Measurements from ENCODE around the gene RARB. TPM values are rescaled to one million over a fixed set of nuclear protein-coding genes. Genes with fewer than 3 reads are reported as not detected.

The RARB gene
- total and polyA plus RNA-seq, 3 donors from 2014 or later = 0.63 to 1.5 (median 0.99) TPM

GRCh38 chr3:25469558-25469957 is 41.5 kb downstream of the RARB start:
- 62 to 63% methylated on average over 2 of the region's 2 CpGs for WGBS, 2 donors
- no peaks in the 10 kb centered on the region for H3K27me3 ChIP-seq
- H3K9me3 ChIP-seq = no peaks in the 10 kb centered on the region
- intact Hi-C loops (cut with DNase I; ENCODE audit: low total_unique reads) = no loop called here
- no peak overlapping the region for H3K4me3 ChIP-seq
- TF ChIP-seq CTCF (IDR thresholded peaks at IDR 0.05) = no peak
- no peak for TF ChIP-seq POLR2A (IDR thresholded peaks at IDR 0.05)
- no peaks in the 10 kb centered on the region for H3K36me3 ChIP-seq (ENCODE audit: low read depth, missing control alignments)
- no peaks in the 10 kb centered on the region for H3K4me1 ChIP-seq
- H3K27ac ChIP-seq = peak overlapping the region in 1 of 2 donors; percentile 65
- DNase-seq = peak; percentile 18

DNA sequence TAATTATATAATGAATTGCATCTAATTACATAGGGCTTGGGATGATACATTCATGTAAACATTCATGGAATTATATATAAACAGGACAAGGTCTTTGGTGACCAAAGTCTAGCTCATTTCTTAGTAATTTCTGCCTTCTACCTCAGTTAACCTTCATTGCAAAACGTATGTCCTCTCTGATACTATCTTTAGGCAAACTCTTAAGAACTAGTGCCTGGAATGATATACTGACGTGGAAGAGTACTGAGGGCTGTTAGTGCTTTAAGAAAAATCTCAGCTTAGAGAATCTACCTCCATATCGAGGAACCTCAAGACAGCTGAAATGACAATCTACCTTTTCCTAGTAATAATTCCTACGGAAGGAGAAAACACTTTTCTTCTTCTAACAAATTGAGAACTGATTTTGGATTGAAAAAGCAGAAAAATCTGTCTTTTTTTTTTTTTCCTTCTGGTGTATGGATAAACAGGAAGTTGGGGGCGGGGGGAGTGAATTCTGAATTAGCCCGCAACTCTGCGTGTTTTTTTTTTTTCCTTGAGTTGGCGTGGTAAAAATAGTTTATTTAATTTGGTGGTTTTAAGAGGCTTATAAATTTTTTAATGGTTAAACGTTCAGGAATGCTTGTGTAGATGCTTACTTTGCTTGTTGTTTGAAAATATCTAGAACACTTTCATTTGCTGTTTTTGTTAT is 43.2 kb downstream of the RARB start:
- no peak for DNase-seq
- H3K4me1 ChIP-seq = no peaks in the 10 kb centered on the region

DNA sequence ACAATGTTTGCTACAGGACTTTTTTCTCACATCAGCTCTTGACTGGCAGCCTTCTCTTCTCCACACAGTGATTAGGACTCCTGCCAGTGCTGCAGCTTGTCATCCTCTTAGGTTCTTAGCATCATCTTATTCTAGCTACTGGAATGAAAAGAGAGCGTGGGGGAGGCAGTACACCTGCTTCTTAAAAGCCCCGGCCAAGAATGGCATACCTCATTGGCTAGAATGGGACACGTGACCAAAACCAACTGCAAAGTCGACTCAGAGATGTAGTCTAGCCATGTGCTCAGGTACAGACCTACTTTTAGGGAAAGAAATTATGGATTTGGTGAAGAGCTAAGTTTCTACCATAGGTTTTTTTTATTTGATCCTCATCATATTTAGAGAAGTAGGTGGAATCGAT is 44.1 kb downstream of the RARB start:
- Histone ChIP-seq H3K27me3 (no peaks in the 10 kb centered on the region), H3K36me3 (ENCODE audit: low read depth, missing control alignments) (no peaks in the 10 kb centered on the region), H3K9me3 (no peaks in the 10 kb centered on the region), H3K4me3 (no peak overlapping the region), H3K27ac (no peak overlapping the region), H3K4me1 (no peaks in the 10 kb centered on the region)
- intact Hi-C loops (cut with DNase I; ENCODE audit: low total_unique reads) = no loop called here
- 68 to 78% methylated on average over 5 of the region's 5 CpGs for WGBS, 2 donors
- TF ChIP-seq CTCF (IDR thresholded peaks at IDR 0.05) (no peak), POLR2A (IDR thresholded peaks at IDR 0.05) (no peak)
- peak; percentile 43 for DNase-seq

More for the DNA sequence above, 43.2 kb downstream of the RARB start:
- H3K36me3 ChIP-seq (ENCODE audit: low read depth, missing control alignments) = no peaks in the 10 kb centered on the region
- no peak overlapping the region for H3K27ac ChIP-seq
- intact Hi-C loops (cut with DNase I; ENCODE audit: low total_unique reads) = no loop called here
- H3K27me3 ChIP-seq = no peaks in the 10 kb centered on the region
- TF ChIP-seq CTCF (IDR thresholded peaks at IDR 0.05) = no peak
- TF ChIP-seq POLR2A (IDR thresholded peaks at IDR 0.05) = no peak
- H3K4me3 ChIP-seq = no peak overlapping the region
- H3K9me3 ChIP-seq = no peaks in the 10 kb centered on the region
- WGBS, 2 donors = 34 to 36% methylated on average over 9 of the region's 9 CpGs

DNA sequence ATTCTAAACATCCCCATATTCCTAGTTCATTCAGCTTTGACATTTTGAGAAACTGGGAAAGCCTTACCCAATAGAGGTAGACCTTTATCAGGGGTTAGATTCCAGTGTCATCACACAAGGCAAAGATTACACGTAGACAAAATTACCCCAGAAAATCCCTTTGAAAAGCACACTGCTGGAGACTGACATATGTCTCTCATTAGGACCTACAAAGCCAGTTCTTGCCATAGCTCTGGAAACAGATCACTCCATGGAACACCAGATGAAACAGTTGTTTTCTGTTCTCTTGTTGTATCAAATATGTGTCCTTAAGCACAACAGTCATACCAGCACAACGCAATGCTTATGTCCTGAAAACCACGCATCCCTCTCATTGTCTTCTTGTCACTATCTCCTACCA is 44.7 kb downstream of the RARB start:
- DNase-seq = no peak
- H3K4me1 ChIP-seq = no peaks in the 10 kb centered on the region
- no peaks in the 10 kb centered on the region for H3K27me3 ChIP-seq
- H3K9me3 ChIP-seq = no peaks in the 10 kb centered on the region
- intact Hi-C loops (cut with DNase I; ENCODE audit: low total_unique reads) = no loop called here
- no peak overlapping the region for H3K4me3 ChIP-seq
- no peak for TF ChIP-seq CTCF (IDR thresholded peaks at IDR 0.05)
- no peak for TF ChIP-seq POLR2A (IDR thresholded peaks at IDR 0.05)
- no peak overlapping the region for H3K27ac ChIP-seq
- no peaks in the 10 kb centered on the region for H3K36me3 ChIP-seq (ENCODE audit: low read depth, missing control alignments)
- 74 to 77% methylated on average over 3 of the region's 3 CpGs for WGBS, 2 donors

DNA sequence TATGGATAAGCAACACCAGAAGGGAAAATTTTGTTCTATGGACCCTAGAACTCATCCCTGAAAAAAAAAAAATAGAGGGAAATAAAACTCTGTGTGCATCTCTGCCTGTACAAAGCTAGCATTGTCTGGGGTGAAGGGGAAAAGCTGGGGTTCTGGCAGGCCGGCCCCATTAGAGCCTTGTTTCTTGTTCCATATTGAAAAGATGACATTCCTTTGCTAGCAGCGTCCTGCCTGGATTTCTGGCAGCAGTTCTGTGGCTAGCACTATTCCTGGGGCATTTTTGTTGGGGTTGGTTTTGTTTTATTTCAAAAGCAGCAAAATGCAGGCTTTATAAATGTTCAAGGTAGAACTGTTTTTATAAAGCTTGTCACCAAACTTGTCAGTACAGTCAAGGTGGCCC is 45.2 kb downstream of the RARB start:
- H3K4me1 ChIP-seq = no peaks in the 10 kb centered on the region
- no peak overlapping the region for H3K27ac ChIP-seq
- intact Hi-C loops (cut with DNase I; ENCODE audit: low total_unique reads) = no loop called here
- TF ChIP-seq CTCF (IDR thresholded peaks at IDR 0.05) (no peak), POLR2A (IDR thresholded peaks at IDR 0.05) (no peak)
- no peak overlapping the region for H3K4me3 ChIP-seq
- no peaks in the 10 kb centered on the region for H3K36me3 ChIP-seq (ENCODE audit: low read depth, missing control alignments)
- no peak for DNase-seq
- WGBS, 2 donors = 81 to 82% methylated on average over 2 of the region's 2 CpGs
- H3K27me3 ChIP-seq = no peaks in the 10 kb centered on the region
- no peaks in the 10 kb centered on the region for H3K9me3 ChIP-seq
